G401 (cell line): ENCODE measurements around the gene RIOX2. TPM values are rescaled to one million over a fixed set of nuclear protein-coding genes. Genes with fewer than 3 reads are reported as not detected.
"Not testable (repeated sequence)": the region's sequence is repeated elsewhere in the genome, so short reads cannot be mapped to it uniquely, and the experiment has no call there.

Experiments used
- DNase-seq: peaks from one replicate; pipeline ENCODE4 v3.0.0-alpha.2; 2015; ENCODE audit warnings: low spot score
- in situ Hi-C: cut with HindIII; loops from 2 replicates; pipeline ENCODE4 v1.10.0; 2016; ENCODE audit warnings: low sequenced_read_pairs, mixed read lengths
- total RNA-seq: library from RNA; depleted of rRNA; stranded (reverse); fragments of >200 nt; shearing (Covaris generic); gene quantifications from 2 replicates; pipeline ENCODE4 v1.2.3, GENCODE V29; 2014

Gene RIOX2
- total RNA-seq, 1 experiment from 2014 or later, result 28.3 TPM

GRCh38 chr3:97932387-97932801 is 39.8 kb downstream of the RIOX2 start:
- in situ Hi-C loops, result no loop called here
- DNase-seq, result no peak

- no peak for DNase-seq
- in situ Hi-C loops, result no loop called here
Measured at GRCh38 chr3:97931218-97931617, 41.0 kb downstream of the RIOX2 start.

GRCh38 chr3:97930018-97930417 is 42.2 kb downstream of the RIOX2 start:
- DNase-seq, result no peak
- in situ Hi-C loops, result no loop called here

- DNase-seq, result no peak
- in situ Hi-C loops, result no loop called here
Measured at GRCh38 chr3:97928986-97929385, 43.2 kb downstream of the RIOX2 start.

- no peak for DNase-seq
- in situ Hi-C loops, result no loop called here
Measured at GRCh38 chr3:97927704-97928103, 44.5 kb downstream of the RIOX2 start.

GRCh38 chr3:97917813-97918536 is 54.3 kb downstream of the RIOX2 start:
- no peak for DNase-seq
- in situ Hi-C loops, result no loop called here

GRCh38 chr3:97916576-97916975 is 55.7 kb downstream of the RIOX2 start:
- in situ Hi-C loops, result no loop called here
- DNase-seq, result no peak

- in situ Hi-C loops, result no loop called here
- DNase-seq, result no peak
Measured at GRCh38 chr3:97914388-97914787, 57.8 kb downstream of the RIOX2 start.

GRCh38 chr3:97911459-97911858 is 60.8 kb downstream of the RIOX2 start:
- in situ Hi-C loops, result no loop called here
- DNase-seq, result no peak

GRCh38 chr3:97910931-97911351 is 61.3 kb downstream of the RIOX2 start:
- no peak for DNase-seq
- in situ Hi-C loops, result no loop called here

GRCh38 chr3:97910236-97910831 is 61.9 kb downstream of the RIOX2 start:
- in situ Hi-C loops, DNase-seq: not testable (repeated sequence)

GRCh38 chr3:97909830-97910229 is 62.4 kb downstream of the RIOX2 start:
- in situ Hi-C loops, result not testable (repeated sequence)

GRCh38 chr3:97901313-97902248 is 70.7 kb downstream of the RIOX2 start:
- in situ Hi-C loops, result no loop called here
- no peak for DNase-seq

More at GRCh38 chr3:97909830-97910229, 62.4 kb downstream of the RIOX2 start:
- DNase-seq, result not testable (repeated sequence)

GRCh38 chr3:97899331-97899730 is 72.9 kb downstream of the RIOX2 start:
- in situ Hi-C loops, result no loop called here

GRCh38 chr3:97896547-97896946 is 75.7 kb downstream of the RIOX2 start:
- in situ Hi-C loops, result no loop called here
- no peak for DNase-seq

More at GRCh38 chr3:97899331-97899730, 72.9 kb downstream of the RIOX2 start:
- DNase-seq, result no peak

GRCh38 chr3:97896129-97896528 is 76.1 kb downstream of the RIOX2 start:
- in situ Hi-C loops, result no loop called here
- DNase-seq, result no peak

- DNase-seq, result no peak
- in situ Hi-C loops, result no loop called here
Measured at GRCh38 chr3:97895216-97895615, 77.0 kb downstream of the RIOX2 start.

- in situ Hi-C loops, result no loop called here
- no peak for DNase-seq
Measured at GRCh38 chr3:97892852-97893251, 79.4 kb downstream of the RIOX2 start.
